PC-9 (cell line): ENCODE results near the gene UBE2A.

Source experiments
- CTCF ChIP-seq: fragments of 200-600 bp; sonication (generic); conservative IDR thresholded peaks from 2 replicates; pipeline ENCODE4 v1.6.1; 2017; ENCODE audit warnings: mixed run types, antibody characterized with exemption, mild to moderate bottlenecking, moderate library complexity
- EZH2 ChIP-seq: fragments of 200-600 bp; sonication (generic); IDR thresholded peaks from 2 replicates; pipeline ENCODE4 v1.8.0; 2017; ENCODE audit warnings: antibody characterized with exemption, low read depth

- no peak for TF ChIP-seq CTCF
- no peak for TF ChIP-seq EZH2
Measured at GRCh38 chrX:119604766-119605463, 30.6 kb downstream of the UBE2A start.
